Measurements from ENCODE around the gene POU6F2.

- TF ChIP-seq CTCF (IDR thresholded peaks at IDR 0.05) (no peak), POLR2A (IDR thresholded peaks at IDR 0.05) (no peak)
These were observed 430.0 kb downstream of the POU6F2 start for GRCh38 chr7:39407723-39408122.

Measured in right lobe of liver (tissue), 4 donors.